Keratinocyte (primary cell): Measurements from ENCODE around the gene KLRF1. TPM values are rescaled to one million over a fixed set of nuclear protein-coding genes. Genes with fewer than 3 reads are reported as not detected.

ENCODE experiments used
- polyA plus RNA-seq, 5 experiments: library from polyadenylated mRNA; depleted of rRNA in 3 of 5; stranded (reverse) in 3 of 5; stranded (forward) in 1 of 5; unstranded in 1 of 5; fragments of >200 nt; gene quantifications; 1 replicate in 1 of 5; 2 replicates in 3 of 5; 3 replicates in 1 of 5; pipeline versions ENCODE4 v1.2.1 to v1.2.3, GENCODE V29; 2011 to 2012; ENCODE audit warnings: missing spikeins in 2 of 5, low read depth in 1 of 5, low replicate concordance in 1 of 5

KLRF1 gene
- polyA plus RNA-seq, 1 donor (not counting 4 experiments of a cell fraction or from before 2014, with no cell fraction given): 0.12 TPM

Other genes with a start within 250 kb of the KLRF1 start
- gene KLRB1, start 219.6 kb upstream of the KLRF1 start, polyA plus RNA-seq: not detected in 3 replicates
- 0.65 to 2.3 TPM (median 1.6 TPM) in 3 replicates for gene CLEC2D, start 157.8 kb upstream of the KLRF1 start, polyA plus RNA-seq
- not detected in 3 replicates for gene CLECL1, start 94.4 kb upstream of the KLRF1 start, polyA plus RNA-seq
- gene CD69, start 66.6 kb upstream of the KLRF1 start, polyA plus RNA-seq: not detected in 3 replicates
- 5.2 to 31.3 TPM (median 20.9 TPM) in 3 replicates for gene CLEC2B, start 41.9 kb downstream of the KLRF1 start, polyA plus RNA-seq
- gene KLRF2, start 54.0 kb downstream of the KLRF1 start, polyA plus RNA-seq: not detected in 3 replicates
- gene CLEC2A, start 104.9 kb downstream of the KLRF1 start, polyA plus RNA-seq: 0.27 to 0.94 TPM (median 0.88 TPM) in 3 replicates
- not detected in 3 replicates for gene CLEC12A, start 143.9 kb downstream of the KLRF1 start, polyA plus RNA-seq
- not detected in 3 replicates for gene CLEC1B, start 171.6 kb downstream of the KLRF1 start, polyA plus RNA-seq
- gene CLEC12B, start 183.1 kb downstream of the KLRF1 start, polyA plus RNA-seq: not detected in 3 replicates
- gene CLEC9A, start 203.2 kb downstream of the KLRF1 start, polyA plus RNA-seq: not detected in 3 replicates